ENCODE results near the gene OMA1. TPM values are rescaled to one million over a fixed set of nuclear protein-coding genes. Genes with fewer than 3 reads are reported as not detected.

OMA1 gene
- 33.4 TPM for total RNA-seq
- long read RNA-seq, partial matches to known transcripts, result 0 of 21 reads
- long read RNA-seq, other reads (novel, unspliced or antisense), result 21 of 21 reads

- peaks cover 12% of the 10 kb centered on the region for H3K4me1 ChIP-seq
- ATAC-seq (peak; percentile 99), DNase-seq (peak; percentile 99)
- peak within 1 kb of the TSS; percentile 76 for H3K4me3 ChIP-seq
- H3K27me3 ChIP-seq (ENCODE audit: low read depth), result no peaks in the 10 kb centered on the region
- TF ChIP-seq CTCF (IDR thresholded peaks at IDR 0.05), result peak; percentile 98
- intact Hi-C loops (cut with DNase I), result no loop called here
- no peaks in the 10 kb centered on the region for H3K9me3 ChIP-seq
- H3K36me3 ChIP-seq, result no peaks in the 10 kb centered on the region
- peak within 1 kb of the TSS; percentile 100 for H3K27ac ChIP-seq
Observed at GRCh38 chr1:58546520-58547308, at the start of gene OMA1. TSS of gene OMA1 (minus strand) at chr1:58546726. CDS start at chr1:58539294, 7,432 bp downstream.

- Histone ChIP-seq H3K36me3 (no peaks in the 10 kb centered on the region), H3K9me3 (no peaks in the 10 kb centered on the region), H3K4me1 (peaks cover 15% of the 10 kb centered on the region), H3K27ac (no peak overlapping the region), H3K27me3 (ENCODE audit: low read depth) (no peaks in the 10 kb centered on the region), H3K4me3 (no peak overlapping the region)
- intact Hi-C loops (cut with DNase I), result no loop called here
- TF ChIP-seq CTCF (IDR thresholded peaks at IDR 0.05), result no peak
- DNase-seq (no peak), ATAC-seq (no peak)
Observed at GRCh38 chr1:58594546-58594945, 48.0 kb upstream of the OMA1 start.

GRCh38 chr1:58592522-58593134, 46.1 kb upstream of the OMA1 start:
- Histone ChIP-seq H3K27me3 (ENCODE audit: low read depth) (no peaks in the 10 kb centered on the region), H3K4me3 (no peak overlapping the region), H3K27ac (peak overlapping the region; percentile 51), H3K9me3 (no peaks in the 10 kb centered on the region), H3K36me3 (no peaks in the 10 kb centered on the region), H3K4me1 (peaks cover 15% of the 10 kb centered on the region)
- TF ChIP-seq CTCF (IDR thresholded peaks at IDR 0.05), result no peak
- ATAC-seq (peak; percentile 93 to 95), DNase-seq (peak; percentile 86)
- intact Hi-C loops (cut with DNase I), result no loop called here

GRCh38 chr1:58591806-58592205, 45.3 kb upstream of the OMA1 start:
- Histone ChIP-seq H3K36me3 (no peaks in the 10 kb centered on the region), H3K9me3 (no peaks in the 10 kb centered on the region), H3K4me1 (peaks cover 15% of the 10 kb centered on the region), H3K27me3 (ENCODE audit: low read depth) (no peaks in the 10 kb centered on the region), H3K27ac (peak overlapping the region; percentile 51), H3K4me3 (no peak overlapping the region)
- ATAC-seq (no peak), DNase-seq (no peak)
- intact Hi-C loops (cut with DNase I), result no loop called here
- TF ChIP-seq CTCF (IDR thresholded peaks at IDR 0.05), result no peak

- intact Hi-C loops (cut with DNase I), result no loop called here
- ATAC-seq (no peak), DNase-seq (no peak)
- Histone ChIP-seq H3K4me1 (peaks cover 33% of the 10 kb centered on the region), H3K9me3 (no peaks in the 10 kb centered on the region), H3K27me3 (ENCODE audit: low read depth) (no peaks in the 10 kb centered on the region), H3K36me3 (no peaks in the 10 kb centered on the region), H3K4me3 (no peak overlapping the region), H3K27ac (no peak overlapping the region)
- no peak for TF ChIP-seq CTCF (IDR thresholded peaks at IDR 0.05)
Observed at GRCh38 chr1:58590019-58590418, 43.5 kb upstream of the OMA1 start.

Data from lower lobe of right lung (tissue), 2 donors.